Inferior parietal cortex (tissue), 1 donor: ENCODE data around the gene FAM110D.

Source experiments
- DNase-seq: peaks from one replicate; pipeline ENCODE4 v3.0.0-alpha.2; 2016; ENCODE audit errors: extremely low spot score

Gene FAM110D

DNA sequence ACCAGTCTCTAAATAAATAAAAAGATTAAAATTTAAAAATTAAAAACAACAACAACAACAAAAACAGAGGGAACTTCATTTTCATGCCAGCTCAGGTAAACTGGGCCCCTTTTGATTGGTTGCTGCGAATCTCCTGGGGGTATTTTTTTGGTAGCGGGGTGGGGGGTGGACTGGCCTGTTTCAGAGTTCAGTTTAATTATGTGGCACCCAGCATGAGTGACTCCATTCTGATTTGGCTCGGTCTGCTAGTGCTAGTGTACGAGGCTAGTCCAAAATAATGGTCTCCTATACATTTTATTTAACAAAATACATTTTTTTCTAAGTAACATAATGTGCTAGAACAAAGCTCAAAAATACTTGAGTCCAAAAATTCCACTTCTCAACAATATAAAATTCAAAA lies 29.1 kb upstream of the FAM110D start:
- DNase-seq, result no peak

- DNase-seq, result no peak
Measured at GRCh38 chr1:26130695-26131094, 28.2 kb upstream of the FAM110D start.

DNA sequence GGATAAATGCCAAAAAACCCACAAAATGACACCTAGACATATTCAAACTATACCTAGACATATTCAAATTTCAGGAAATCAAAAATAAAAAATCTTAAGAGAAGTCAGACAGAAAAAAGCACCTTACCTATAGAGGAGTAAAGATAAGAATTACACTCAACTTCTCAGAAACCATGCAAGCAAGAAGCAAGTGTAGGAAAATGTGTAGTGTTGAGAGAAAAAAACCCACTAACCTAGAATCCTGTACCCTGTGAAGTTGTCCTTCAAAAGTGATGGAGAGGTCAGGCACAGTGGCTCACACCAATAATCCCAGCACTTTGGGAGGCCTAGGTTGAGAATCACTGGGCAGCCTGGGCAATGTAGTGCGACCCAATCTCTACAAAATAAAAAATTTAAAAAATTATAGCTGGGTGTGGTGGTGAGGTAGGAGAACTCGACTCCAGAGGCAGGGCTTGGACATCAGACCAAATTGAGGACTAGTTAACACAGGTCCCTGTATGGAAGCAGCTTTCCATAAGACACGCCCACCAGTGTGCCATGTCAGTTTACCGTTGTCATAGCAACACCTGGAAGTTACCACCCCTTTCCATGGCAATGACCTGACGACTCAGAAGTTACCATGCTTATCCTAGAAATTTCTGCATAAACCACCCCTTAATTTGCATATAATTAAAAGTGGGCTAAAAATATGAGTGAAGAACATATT lies 26.6 kb upstream of the FAM110D start:
- no peak for DNase-seq

DNA sequence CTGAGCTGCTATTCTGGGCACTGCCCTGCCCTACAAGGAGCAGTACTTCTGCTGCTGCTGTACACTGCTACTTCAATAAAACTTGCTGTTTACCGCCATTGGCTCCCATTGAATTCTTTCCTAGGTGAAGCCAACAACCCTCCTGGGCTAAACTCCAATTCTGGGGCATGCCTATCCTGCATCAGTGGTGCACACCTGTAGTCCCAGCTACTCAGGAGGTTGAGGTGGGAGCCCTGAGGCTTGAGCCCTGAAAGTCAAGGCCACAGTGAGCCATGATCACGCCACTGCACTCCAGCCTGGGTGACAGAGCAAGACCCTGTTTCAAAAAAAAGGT lies 26.1 kb upstream of the FAM110D start:
- DNase-seq, result no peak

GRCh38 chr1:26134466-26134865 lies 24.4 kb upstream of the FAM110D start:
- DNase-seq, result no peak

DNA sequence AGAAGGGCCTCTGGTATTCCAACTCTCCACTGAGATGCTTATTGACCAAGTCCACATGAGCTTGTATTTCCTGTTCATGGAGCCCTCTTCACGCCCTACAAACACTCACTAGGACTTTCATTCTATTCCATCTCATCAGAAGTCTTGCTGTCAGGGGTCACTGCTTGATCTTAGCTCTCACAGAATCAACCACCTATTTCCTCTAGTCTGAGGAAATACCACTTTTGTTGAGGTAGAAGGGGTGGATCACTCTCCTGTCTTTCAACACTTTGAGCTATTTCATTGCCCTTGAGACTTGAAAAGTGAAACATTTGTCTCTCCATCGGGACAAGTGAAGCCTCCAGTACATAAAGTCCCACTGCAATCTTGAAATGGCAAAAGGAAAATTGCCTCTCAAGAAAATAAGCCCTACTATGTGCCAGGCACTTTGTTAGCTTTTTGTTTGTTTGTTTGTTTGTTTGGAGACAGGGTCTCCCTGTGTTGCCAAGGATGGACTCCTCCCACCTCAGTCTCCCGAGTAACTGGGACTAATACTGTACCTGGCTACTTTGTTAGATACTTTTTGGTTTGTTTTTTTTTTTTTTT lies 19.8 kb upstream of the FAM110D start:
- no peak for DNase-seq

DNA sequence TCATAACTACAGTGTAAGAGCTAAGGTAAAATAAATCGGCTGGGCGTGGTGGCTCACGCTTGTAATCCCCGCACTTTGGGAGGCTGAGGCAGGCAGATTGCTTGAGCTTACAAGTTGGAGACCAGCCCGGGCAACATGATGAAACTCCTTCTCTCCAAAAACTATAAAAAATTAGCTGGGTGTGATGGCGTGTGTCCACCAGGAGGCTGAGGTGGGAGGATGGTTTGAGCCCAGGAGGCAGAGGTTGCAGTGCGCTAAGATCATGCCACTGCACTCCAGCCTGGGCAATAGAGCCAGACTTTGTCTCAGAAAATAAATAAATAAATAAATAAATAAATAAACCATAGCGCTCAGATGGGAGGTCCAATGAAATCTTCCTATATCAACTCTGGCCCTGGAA lies 16.7 kb upstream of the FAM110D start:
- DNase-seq, result no peak

DNA sequence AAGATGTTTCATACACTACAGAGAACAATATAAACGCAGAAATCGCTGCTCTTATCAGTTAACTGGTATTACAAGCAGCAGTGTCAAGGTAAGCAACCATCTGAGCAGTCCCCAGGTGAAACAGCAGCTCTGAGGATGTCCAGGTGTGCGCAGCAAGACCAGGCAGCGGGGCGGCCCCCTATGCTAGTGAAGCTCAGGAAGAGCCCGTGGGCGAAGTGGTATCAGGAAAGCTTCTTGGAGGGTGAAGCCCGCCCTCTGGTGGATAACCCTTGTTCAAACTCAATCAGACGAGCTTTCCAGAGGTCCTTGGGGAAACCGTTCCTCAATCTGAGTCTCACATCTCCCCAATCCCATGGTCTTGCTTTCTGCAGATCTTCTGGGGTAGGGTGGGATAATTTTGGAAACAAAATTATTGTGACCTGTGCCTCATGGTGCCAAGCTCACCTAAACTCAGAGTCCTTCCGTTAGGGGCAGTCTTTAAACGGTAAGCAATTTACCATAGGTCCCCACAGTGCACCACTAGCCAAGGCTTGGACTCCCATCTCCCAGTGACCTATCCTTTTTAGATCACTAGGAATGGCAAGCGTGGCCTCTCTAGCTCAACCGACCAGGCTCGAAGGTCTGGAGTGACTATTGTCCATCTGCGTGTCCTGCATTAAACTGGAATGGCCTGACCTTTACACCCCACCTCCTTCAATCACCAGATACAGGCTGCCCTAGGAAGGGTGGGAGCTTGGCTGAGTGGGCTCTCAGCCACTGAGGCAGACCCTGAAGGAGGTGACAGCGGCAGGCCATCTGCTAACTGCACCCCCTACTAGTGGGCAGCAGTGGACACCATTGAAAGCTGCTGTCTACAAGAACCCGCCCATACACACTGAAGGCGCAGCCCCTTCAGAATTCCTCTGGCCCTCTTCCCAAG lies 13.6 kb upstream of the FAM110D start:
- DNase-seq, result peak; percentile 93

DNA sequence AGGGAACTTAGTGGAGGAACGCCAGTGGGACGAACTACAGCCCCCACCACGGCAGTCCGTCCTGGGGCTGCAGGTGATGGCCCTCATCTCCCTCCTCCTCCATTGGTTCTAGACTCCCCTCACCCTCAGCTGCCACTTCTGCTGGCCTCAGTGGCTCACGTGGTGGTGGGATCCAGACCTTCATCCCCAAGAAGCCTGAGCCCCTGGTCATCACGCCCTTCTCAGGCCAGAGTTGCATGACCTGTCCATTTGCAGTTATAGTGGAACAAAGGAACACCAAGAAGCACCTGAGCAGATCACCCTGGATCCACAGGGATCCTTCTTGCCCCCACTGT lies 13.0 kb upstream of the FAM110D start:
- no peak for DNase-seq

GRCh38 chr1:26148887-26149286 lies 10.0 kb upstream of the FAM110D start:
- no peak for DNase-seq

- DNase-seq, result no peak
Measured at GRCh38 chr1:26153966-26154532, 4.8 kb upstream of the FAM110D start.

DNA sequence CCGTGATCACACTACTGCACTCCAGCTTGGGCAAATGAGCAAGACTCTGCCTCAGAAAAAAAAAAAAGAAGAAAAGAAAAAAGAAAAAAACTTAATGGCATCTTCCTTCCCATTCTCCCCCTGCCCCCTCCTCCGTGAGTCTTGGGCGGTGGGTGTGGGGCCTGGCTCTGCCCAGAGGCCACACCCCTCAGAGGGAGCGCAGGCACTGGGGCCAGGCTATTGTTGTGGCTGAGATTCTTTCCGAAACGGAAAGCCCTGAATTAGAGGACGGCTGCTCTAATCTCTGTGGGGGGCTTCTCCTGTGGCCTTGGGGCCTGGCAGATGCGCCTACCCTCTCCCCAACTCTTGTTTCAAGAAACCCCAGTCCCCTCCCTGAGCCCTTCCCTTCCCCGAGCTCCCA lies 4.1 kb upstream of the FAM110D start:
- no peak for DNase-seq

GRCh38 chr1:26155370-26156284 lies 3.3 kb upstream of the FAM110D start:
- no peak for DNase-seq

DNA sequence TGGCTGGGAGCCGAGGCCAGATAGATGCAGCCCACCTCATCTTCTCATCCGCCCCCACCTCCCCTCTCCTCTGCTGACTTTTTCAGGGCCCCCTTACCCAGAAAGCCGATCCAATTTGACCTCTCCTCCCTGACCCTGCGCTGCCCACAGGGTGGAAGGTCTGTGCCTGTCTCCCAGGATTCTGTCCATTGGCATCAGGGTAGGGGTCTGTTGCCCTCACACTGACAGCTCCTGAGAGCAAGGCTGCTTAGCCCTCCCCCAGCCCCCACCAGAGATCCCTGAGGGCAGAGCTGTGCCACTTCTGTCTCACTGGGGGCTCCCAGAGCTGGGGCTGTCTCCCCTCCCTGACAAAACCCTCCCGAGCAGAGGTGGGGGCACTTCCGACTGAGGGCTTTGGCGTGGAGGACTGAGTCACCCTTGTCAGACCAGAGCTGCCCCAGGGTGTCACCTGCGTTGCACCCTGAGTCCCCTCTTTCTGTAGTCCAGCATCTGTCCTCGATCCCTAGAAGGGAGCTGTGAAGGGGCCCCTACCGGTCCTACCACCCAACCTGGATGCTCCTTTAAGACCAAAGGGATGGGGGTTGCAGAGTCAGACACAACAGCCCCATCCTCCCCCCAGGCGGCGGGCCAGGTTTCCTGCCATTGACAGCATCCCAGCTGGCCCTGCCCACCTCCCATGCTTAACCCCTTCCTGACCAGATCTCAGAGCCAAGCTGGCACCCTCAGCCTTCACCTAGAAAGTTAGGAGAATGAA lies 2.4 kb upstream of the FAM110D start:
- DNase-seq, result no peak

DNA sequence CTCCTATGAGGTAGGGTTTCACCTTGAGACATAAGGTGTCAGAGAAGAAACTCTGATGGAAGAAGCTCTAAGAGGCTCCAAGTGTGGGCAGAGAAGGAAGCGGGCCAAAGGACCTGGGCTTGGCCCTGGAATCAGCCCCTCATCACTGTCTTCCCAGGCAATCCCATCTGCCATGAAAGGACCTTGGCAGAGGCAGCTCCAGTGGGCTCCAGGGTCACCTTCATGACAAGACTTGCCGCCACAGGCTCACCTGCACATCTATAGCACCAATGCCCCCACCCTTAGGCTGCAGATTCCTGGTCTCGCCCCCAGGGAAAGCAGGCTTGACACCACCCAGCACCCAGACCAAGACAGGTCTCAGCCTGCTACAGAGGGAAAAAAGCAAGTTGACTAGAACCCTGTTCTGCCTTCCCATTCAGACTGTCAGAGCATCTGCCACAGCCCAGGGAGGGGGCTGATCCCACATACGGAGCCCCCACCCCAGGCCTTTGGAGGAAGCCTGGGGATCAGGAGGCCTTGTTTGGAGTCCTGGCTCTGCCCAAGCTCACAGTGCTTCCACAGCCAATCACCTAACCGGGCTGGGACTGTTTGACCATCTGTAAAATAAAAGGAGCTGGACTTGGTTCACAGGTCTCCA lies 490 bp upstream of the FAM110D start:
- no peak for DNase-seq

GRCh38 chr1:26159743-26160039 lies 812 bp downstream of the FAM110D start:
- no peak for DNase-seq

DNA sequence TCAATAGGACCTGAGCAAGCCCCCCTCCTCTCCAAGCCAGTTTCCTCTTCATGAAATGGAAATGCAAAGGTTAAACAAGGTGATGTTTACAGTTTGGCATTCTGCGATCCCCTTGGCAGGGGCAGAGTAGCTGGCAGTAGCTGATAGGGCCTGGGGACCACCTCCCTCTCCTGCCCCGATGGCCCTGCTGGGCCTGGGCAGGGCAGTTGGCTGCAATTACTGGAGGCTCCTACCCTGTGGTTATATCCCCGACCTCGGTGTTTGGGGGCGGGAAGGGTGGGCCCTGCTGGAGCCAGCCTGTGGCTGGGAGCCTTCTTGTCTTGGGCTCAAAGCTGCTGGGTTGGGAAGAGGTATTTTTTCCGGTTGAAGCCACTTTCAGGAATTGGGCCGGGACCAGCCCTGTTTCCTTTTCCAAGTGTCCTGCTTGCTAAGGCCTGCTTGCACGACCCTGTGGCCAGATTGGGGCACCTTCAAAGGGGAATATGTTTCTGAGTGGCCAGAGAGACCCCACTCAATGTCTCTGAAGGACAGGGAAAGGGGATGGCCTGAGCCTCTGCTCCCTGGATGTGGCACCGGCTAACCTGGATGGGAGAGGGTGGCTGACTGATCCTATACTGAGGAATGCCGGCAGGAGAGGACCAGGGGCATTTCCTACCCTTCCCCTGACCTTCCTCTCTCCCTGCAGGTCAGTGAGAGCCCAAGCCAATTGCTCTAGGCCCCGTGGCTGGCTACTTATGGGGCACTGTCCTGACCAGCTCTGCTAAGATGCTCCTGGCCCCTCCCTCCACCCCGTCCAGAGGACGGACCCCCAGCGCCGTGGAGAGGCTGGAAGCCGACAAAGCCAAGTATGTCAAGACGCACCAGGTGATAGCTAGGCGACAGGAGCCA lies 1.9 kb downstream of the FAM110D start:
- no peak for DNase-seq

DNA sequence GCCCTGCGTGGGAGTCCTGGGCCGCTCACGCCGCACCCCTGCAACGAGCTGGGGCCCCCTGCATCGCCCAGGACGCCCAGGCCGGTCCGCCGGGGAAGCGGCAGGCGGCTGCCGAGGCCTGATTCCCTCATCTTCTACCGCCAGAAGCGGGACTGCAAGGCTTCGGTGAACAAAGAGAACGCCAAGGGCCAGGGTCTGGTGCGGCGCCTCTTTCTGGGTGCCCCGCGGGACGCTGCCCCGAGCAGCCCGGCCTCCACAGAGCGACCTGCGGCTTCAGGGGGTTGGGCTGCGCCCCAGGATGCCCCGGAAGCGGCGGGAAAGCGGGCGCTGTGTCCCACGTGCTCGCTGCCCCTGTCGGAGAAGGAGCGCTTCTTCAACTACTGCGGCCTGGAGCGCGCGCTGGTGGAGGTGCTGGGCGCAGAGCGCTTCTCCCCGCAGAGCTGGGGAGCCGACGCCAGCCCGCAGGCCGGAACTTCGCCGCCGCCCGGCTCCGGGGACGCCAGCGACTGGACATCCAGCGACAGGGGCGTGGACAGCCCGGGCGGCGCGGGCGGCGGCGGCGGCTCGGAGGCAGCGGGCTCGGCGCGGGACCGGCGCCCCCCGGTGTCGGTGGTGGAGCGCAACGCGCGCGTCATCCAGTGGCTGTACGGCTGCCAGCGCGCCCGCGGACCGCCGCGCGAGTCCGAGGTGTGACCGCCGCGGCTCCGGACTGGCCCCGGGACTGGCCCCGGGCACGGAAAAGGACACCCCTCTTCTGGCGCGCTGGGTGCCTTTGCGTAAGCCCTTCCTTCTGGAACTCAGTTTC lies 2.7 kb downstream of the FAM110D start:
- peak; percentile 36 for DNase-seq

DNA sequence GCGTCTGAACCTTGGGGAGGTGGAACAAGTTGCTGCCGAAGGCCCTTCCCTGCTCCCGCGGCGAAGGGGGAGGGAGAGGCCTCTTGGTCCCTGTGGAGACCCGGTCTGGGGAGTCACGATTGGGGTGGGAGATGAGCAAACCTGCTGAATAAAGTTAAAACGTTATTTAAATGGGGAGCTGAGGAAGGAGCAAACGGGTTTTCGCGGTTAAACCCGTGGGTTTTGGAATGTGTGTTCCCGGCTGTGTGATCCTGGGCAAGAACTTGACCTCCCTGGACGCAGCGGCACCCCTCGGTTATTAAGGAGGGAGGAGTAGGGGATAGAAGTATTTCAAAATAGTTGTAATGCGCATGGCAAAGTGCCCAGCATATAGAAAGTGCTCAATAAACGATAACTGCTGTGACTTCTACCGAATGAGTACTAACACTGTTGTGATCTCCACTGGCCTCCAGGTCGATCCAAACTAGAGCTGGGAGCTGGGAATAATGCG lies 3.4 kb downstream of the FAM110D start:
- DNase-seq, result no peak
